GM23338 (cell line): ENCODE results near the gene GJC1. TPM values are rescaled to one million over a fixed set of nuclear protein-coding genes. Genes with fewer than 3 reads are reported as not detected.

Experiments used
- ATAC-seq: fragments of 200-7000 bp; cut with Tn5 transposase; 3 replicates; pipeline ENCODE4 v1.9.1; 2020
- DNase-seq: peaks from one replicate; pipeline ENCODE4 v3.0.0-alpha.2; 2015; ENCODE audit warnings: low spot score
- H2AFZ ChIP-seq: fragments of 200-600 bp; sonication (generic); 2 replicates; pipeline ENCODE4 v1.8.0; 2016; ENCODE audit warnings: antibody characterized with exemption, mild to moderate bottlenecking, moderate library complexity
- H3F3A ChIP-seq: fragments of 200-600 bp; sonication (generic); replicated peaks from 2 replicates; pipeline ENCODE4 v1.8.0; 2017; ENCODE audit warnings: antibody characterized with exemption, mixed run types, low read depth
- H3K27ac ChIP-seq: fragments of 200-600 bp; sonication (generic); 2 replicates; pipeline ENCODE4 v1.6.1; 2016; ENCODE audit warnings: low read depth
- H3K27me3 ChIP-seq: fragments of 200-600 bp; sonication (generic); 2 replicates; pipeline ENCODE4 v1.8.0; 2016; ENCODE audit warnings: mild to moderate bottlenecking, mixed run types, moderate library complexity; ENCODE audit not compliant: insufficient read depth
- H3K36me3 ChIP-seq: fragments of 200-600 bp; sonication (generic); 2 replicates; pipeline ENCODE4 v1.8.0; 2016; ENCODE audit warnings: mild to moderate bottlenecking; ENCODE audit not compliant: insufficient read depth
- H3K4me1 ChIP-seq: fragments of 200-600 bp; sonication (generic); 2 replicates; pipeline ENCODE4 v1.8.0; 2016; ENCODE audit warnings: mild to moderate bottlenecking, moderate library complexity; ENCODE audit not compliant: insufficient read depth
- H3K4me2 ChIP-seq: fragments of 200-600 bp; sonication (generic); 2 replicates; pipeline ENCODE4 v1.7.1; 2017; ENCODE audit warnings: mixed run types
- H3K4me3 ChIP-seq: fragments of 200-600 bp; sonication (generic); 2 replicates; pipeline ENCODE4 v1.6.1; 2016; ENCODE audit warnings: mixed run types
- H3K79me2 ChIP-seq: fragments of 200-600 bp; sonication (generic); replicated peaks from 2 replicates; pipeline ENCODE4 v1.8.0; 2017; ENCODE audit warnings: mild to moderate bottlenecking; ENCODE audit not compliant: insufficient read depth
- H3K9me2 ChIP-seq: fragments of 200-600 bp; sonication (generic); 2 replicates; pipeline ENCODE4 v1.8.0; 2017; ENCODE audit not compliant: insufficient read depth
- H4K20me1 ChIP-seq: fragments of 200-600 bp; sonication (generic); replicated peaks from 2 replicates; pipeline ENCODE4 v1.8.0; 2017; ENCODE audit warnings: mild to moderate bottlenecking; ENCODE audit not compliant: insufficient read depth
- H3K27ac Mint-ChIP-seq: 2 replicates; pipeline ENCODE4 v1.8.0; 2020; ENCODE audit warnings: inconsistent platforms, mild to moderate bottlenecking, moderate library complexity, mixed read lengths
- H3K27me3 Mint-ChIP-seq: 3 replicates; pipeline ENCODE4 v1.8.0; 2022; ENCODE audit warnings: low read depth, mild to moderate bottlenecking, moderate library complexity, mixed read lengths, inconsistent platforms; ENCODE audit not compliant: insufficient read depth, poor library complexity
- H3K36me3 Mint-ChIP-seq: 3 replicates; pipeline ENCODE4 v1.8.0; 2021; ENCODE audit warnings: low read depth, mild to moderate bottlenecking, inconsistent platforms, moderate library complexity, mixed read lengths
- H3K4me1 Mint-ChIP-seq: 3 replicates; pipeline ENCODE4 v1.8.0; 2020; ENCODE audit warnings: mild to moderate bottlenecking, inconsistent platforms, mixed read lengths
- H3K4me3 Mint-ChIP-seq: 3 replicates; pipeline ENCODE4 v1.8.0; 2021; ENCODE audit warnings: moderate library complexity, mild to moderate bottlenecking, inconsistent platforms, mixed read lengths
- H3K9me3 Mint-ChIP-seq: 3 replicates; pipeline ENCODE4 v1.8.0; 2020; ENCODE audit warnings: moderate library complexity, mild to moderate bottlenecking, inconsistent platforms, mixed read lengths
- CREB1 ChIP-seq: fragments of 250-450 bp; sonication (Bioruptor Pico); IDR thresholded peaks from 2 replicates; pipeline ENCODE4 v1.5.0; 2020; ENCODE audit warnings: low read depth, mild to moderate bottlenecking, moderate library complexity
- CTCF ChIP-seq, 2 experiments: fragments of 200-600 bp in 1 of 2; sonication (generic) in 1 of 2; conservative IDR thresholded peaks; 2 replicates each; pipeline versions ENCODE4 v1.5.1 to v1.6.1; 2016 to 2017; ENCODE audit warnings: antibody characterized with exemption in 2 of 2, low read depth in 2 of 2, mild to moderate bottlenecking in 2 of 2, moderate library complexity in 1 of 2
- EZH2 ChIP-seq: fragments of 200-600 bp; sonication (generic); IDR thresholded peaks from one replicate; pipeline ENCODE4 v1.8.0; 2017; ENCODE audit warnings: antibody characterized with exemption, mild to moderate bottlenecking, low read depth; ENCODE audit not compliant: unreplicated experiment
- EZH2phosphoT487 ChIP-seq: fragments of 200-600 bp; sonication (generic); IDR thresholded peaks from one replicate; pipeline ENCODE4 v1.8.1; 2018; ENCODE audit warnings: antibody characterized with exemption; ENCODE audit not compliant: unreplicated experiment
- JUNB ChIP-seq: IDR thresholded peaks from one replicate; pipeline ENCODE4 v1.6.1; 2016; ENCODE audit warnings: antibody characterized with exemption; ENCODE audit not compliant: unreplicated experiment
- NANOG ChIP-seq: IDR thresholded peaks from 2 replicates; pipeline ENCODE4 v1.6.1; 2016; ENCODE audit warnings: antibody characterized with exemption, borderline replicate concordance
- POLR2AphosphoS5 ChIP-seq: IDR thresholded peaks from 2 replicates; pipeline ENCODE4 v1.6.1; 2016; ENCODE audit warnings: antibody characterized with exemption, low read depth
- STAT1 ChIP-seq: IDR thresholded peaks from one replicate; pipeline ENCODE4 v1.6.1; 2016; ENCODE audit warnings: antibody characterized with exemption; ENCODE audit not compliant: unreplicated experiment
- ZNF331 ChIP-seq: fragments of 250-450 bp; sonication (Bioruptor Pico); IDR thresholded peaks from 2 replicates; pipeline ENCODE4 v1.5.0; 2020; ENCODE audit warnings: low read depth, mild to moderate bottlenecking, moderate library complexity
- polyA plus RNA-seq: library from polyadenylated mRNA; unstranded; fragments of >200 nt; fragmentation: Nextera tagmentation; extraction: Ambion mirVana; gene quantifications from 2 replicates; pipeline ENCODE4 v1.2.1, GENCODE V29; 2016
- total RNA-seq: library from RNA; depleted of rRNA; stranded (reverse); fragments of >200 nt; shearing (Covaris generic); gene quantifications from 2 replicates; pipeline ENCODE4 v1.2.3, GENCODE V29; 2014
- TF ChIP-seq, protein P1 (sequence below): IDR thresholded peaks from 2 replicates; pipeline ENCODE4 v1.6.1; 2016; ENCODE audit warnings: antibody characterized with exemption
- TF ChIP-seq, protein P2 (sequence below): IDR thresholded peaks from one replicate; pipeline ENCODE4 v1.6.1; 2018; ENCODE audit warnings: antibody characterized with exemption; ENCODE audit not compliant: unreplicated experiment

GJC1 gene
- total and polyA plus RNA-seq, 2 experiments from 2014 or later: 34.7 to 99.2 TPM

GRCh38 chr17:44850025-44850424, 19.9 kb upstream of the GJC1 start (continued):
- no peak for TF ChIP-seq CREB1 (CRISPR knock-in tag)

- ATAC-seq (peak; percentile 18; the same call in 2 of the 3 replicates), DNase-seq (peak; percentile 33)
- H3K36me3 Mint-ChIP-seq: peaks cover 46% of the 10 kb centered on the region
- peaks cover 14% of the 10 kb centered on the region for H3K27me3 Mint-ChIP-seq
- no peak for TF ChIP-seq NANOG
- no peak for TF ChIP-seq ZNF331 (CRISPR knock-in tag)
- no peak for TF ChIP-seq CREB1 (CRISPR knock-in tag)
- TF ChIP-seq CTCF (conservative IDR thresholded peaks at IDR 0.05; ENCODE audit: low read depth in 2 of 2): no peak
- no peak for TF ChIP-seq EZH2phosphoT487
- TF ChIP-seq, protein P1, sequence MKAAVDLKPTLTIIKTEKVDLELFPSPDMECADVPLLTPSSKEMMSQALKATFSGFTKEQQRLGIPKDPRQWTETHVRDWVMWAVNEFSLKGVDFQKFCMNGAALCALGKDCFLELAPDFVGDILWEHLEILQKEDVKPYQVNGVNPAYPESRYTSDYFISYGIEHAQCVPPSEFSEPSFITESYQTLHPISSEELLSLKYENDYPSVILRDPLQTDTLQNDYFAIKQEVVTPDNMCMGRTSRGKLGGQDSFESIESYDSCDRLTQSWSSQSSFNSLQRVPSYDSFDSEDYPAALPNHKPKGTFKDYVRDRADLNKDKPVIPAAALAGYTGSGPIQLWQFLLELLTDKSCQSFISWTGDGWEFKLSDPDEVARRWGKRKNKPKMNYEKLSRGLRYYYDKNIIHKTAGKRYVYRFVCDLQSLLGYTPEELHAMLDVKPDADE: no peak
- TF ChIP-seq EZH2: no peak
- TF ChIP-seq, protein P2, sequence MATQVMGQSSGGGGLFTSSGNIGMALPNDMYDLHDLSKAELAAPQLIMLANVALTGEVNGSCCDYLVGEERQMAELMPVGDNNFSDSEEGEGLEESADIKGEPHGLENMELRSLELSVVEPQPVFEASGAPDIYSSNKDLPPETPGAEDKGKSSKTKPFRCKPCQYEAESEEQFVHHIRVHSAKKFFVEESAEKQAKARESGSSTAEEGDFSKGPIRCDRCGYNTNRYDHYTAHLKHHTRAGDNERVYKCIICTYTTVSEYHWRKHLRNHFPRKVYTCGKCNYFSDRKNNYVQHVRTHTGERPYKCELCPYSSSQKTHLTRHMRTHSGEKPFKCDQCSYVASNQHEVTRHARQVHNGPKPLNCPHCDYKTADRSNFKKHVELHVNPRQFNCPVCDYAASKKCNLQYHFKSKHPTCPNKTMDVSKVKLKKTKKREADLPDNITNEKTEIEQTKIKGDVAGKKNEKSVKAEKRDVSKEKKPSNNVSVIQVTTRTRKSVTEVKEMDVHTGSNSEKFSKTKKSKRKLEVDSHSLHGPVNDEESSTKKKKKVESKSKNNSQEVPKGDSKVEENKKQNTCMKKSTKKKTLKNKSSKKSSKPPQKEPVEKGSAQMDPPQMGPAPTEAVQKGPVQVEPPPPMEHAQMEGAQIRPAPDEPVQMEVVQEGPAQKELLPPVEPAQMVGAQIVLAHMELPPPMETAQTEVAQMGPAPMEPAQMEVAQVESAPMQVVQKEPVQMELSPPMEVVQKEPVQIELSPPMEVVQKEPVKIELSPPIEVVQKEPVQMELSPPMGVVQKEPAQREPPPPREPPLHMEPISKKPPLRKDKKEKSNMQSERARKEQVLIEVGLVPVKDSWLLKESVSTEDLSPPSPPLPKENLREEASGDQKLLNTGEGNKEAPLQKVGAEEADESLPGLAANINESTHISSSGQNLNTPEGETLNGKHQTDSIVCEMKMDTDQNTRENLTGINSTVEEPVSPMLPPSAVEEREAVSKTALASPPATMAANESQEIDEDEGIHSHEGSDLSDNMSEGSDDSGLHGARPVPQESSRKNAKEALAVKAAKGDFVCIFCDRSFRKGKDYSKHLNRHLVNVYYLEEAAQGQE: no peak
- TF ChIP-seq JUNB: no peak
- no peak for TF ChIP-seq POLR2AphosphoS5
- TF ChIP-seq STAT1: no peak
- no peaks in the 10 kb centered on the region for H3K9me3 Mint-ChIP-seq
- Histone ChIP-seq H3K36me3 (peaks cover 13% of the 10 kb centered on the region), H3K4me1 (peaks cover 16% of the 10 kb centered on the region), H4K20me1 (0 out of 2 replicates have a peak, but pooled peaks cover 4% of the 10 kb centered on the region), H2AFZ (no peak overlapping the region), H3F3A (peaks cover 11% of the 10 kb centered on the region; the same call in 1 of the 2 replicates), H3K4me2 (no peak overlapping the region), H3K27me3 (no peaks in the 10 kb centered on the region), H3K4me3 (no peak overlapping the region), H3K27ac (no peak overlapping the region), H3K79me2 (no peaks in the 10 kb centered on the region), H3K9me2 (no peaks in the 10 kb centered on the region)
- H3K4me1 Mint-ChIP-seq: peaks cover 32% of the 10 kb centered on the region
- H3K4me3 Mint-ChIP-seq: no peak overlapping the region
- peak overlapping the region; percentile 52; the same call in 1 of the 2 replicates for H3K27ac Mint-ChIP-seq
Observed at GRCh38 chr17:44848961-44849489, 18.9 kb upstream of the GJC1 start.
